GM23338 (cell line): ENCODE results near the gene RANGAP1. TPM values are rescaled to one million over a fixed set of nuclear protein-coding genes. Genes with fewer than 3 reads are reported as not detected.
A peak's percentile ranks its signal among the peaks of the same experiment; 100 is the strongest.

Experiments used
- CREB1 ChIP-seq: fragments of 250-450 bp; sonication (Bioruptor Pico); IDR thresholded peaks from 2 replicates; pipeline ENCODE4 v1.5.0; 2020; ENCODE audit warnings: low read depth, mild to moderate bottlenecking, moderate library complexity
- EZH2 ChIP-seq: fragments of 200-600 bp; sonication (generic); IDR thresholded peaks from one replicate; pipeline ENCODE4 v1.8.0; 2017; ENCODE audit warnings: antibody characterized with exemption, mild to moderate bottlenecking, low read depth; ENCODE audit not compliant: unreplicated experiment
- EZH2phosphoT487 ChIP-seq: fragments of 200-600 bp; sonication (generic); IDR thresholded peaks from one replicate; pipeline ENCODE4 v1.8.1; 2018; ENCODE audit warnings: antibody characterized with exemption; ENCODE audit not compliant: unreplicated experiment
- NANOG ChIP-seq: IDR thresholded peaks from 2 replicates; pipeline ENCODE4 v1.6.1; 2016; ENCODE audit warnings: antibody characterized with exemption, borderline replicate concordance
- POLR2AphosphoS5 ChIP-seq: IDR thresholded peaks from 2 replicates; pipeline ENCODE4 v1.6.1; 2016; ENCODE audit warnings: antibody characterized with exemption, low read depth
- STAT1 ChIP-seq: IDR thresholded peaks from one replicate; pipeline ENCODE4 v1.6.1; 2016; ENCODE audit warnings: antibody characterized with exemption; ENCODE audit not compliant: unreplicated experiment
- ZNF114 ChIP-seq: fragments of 250-450 bp; sonication (Bioruptor Pico); IDR thresholded peaks from 2 replicates; pipeline ENCODE4 v1.5.0; 2020; ENCODE audit warnings: mild to moderate bottlenecking, moderate library complexity
- ZNF331 ChIP-seq: fragments of 250-450 bp; sonication (Bioruptor Pico); IDR thresholded peaks from 2 replicates; pipeline ENCODE4 v1.5.0; 2020; ENCODE audit warnings: low read depth, mild to moderate bottlenecking, moderate library complexity
- polyA plus RNA-seq: library from polyadenylated mRNA; unstranded; fragments of >200 nt; fragmentation: Nextera tagmentation; extraction: Ambion mirVana; gene quantifications from 2 replicates; pipeline ENCODE4 v1.2.1, GENCODE V29; 2016
- total RNA-seq: library from RNA; depleted of rRNA; stranded (reverse); fragments of >200 nt; shearing (Covaris generic); gene quantifications from 2 replicates; pipeline ENCODE4 v1.2.3, GENCODE V29; 2014
- TF ChIP-seq, protein P1 (sequence below): fragments of 250-450 bp; sonication (Bioruptor Pico); IDR thresholded peaks from 2 replicates; pipeline ENCODE4 v1.5.0; 2020; ENCODE audit warnings: mild to moderate bottlenecking, moderate library complexity
- TF ChIP-seq, protein P2 (sequence below): IDR thresholded peaks from one replicate; pipeline ENCODE4 v1.6.1; 2018; ENCODE audit warnings: antibody characterized with exemption; ENCODE audit not compliant: unreplicated experiment

The RANGAP1 gene
- total and polyA plus RNA-seq, 2 experiments from 2014 or later: 54.7 to 141 TPM

DNA sequence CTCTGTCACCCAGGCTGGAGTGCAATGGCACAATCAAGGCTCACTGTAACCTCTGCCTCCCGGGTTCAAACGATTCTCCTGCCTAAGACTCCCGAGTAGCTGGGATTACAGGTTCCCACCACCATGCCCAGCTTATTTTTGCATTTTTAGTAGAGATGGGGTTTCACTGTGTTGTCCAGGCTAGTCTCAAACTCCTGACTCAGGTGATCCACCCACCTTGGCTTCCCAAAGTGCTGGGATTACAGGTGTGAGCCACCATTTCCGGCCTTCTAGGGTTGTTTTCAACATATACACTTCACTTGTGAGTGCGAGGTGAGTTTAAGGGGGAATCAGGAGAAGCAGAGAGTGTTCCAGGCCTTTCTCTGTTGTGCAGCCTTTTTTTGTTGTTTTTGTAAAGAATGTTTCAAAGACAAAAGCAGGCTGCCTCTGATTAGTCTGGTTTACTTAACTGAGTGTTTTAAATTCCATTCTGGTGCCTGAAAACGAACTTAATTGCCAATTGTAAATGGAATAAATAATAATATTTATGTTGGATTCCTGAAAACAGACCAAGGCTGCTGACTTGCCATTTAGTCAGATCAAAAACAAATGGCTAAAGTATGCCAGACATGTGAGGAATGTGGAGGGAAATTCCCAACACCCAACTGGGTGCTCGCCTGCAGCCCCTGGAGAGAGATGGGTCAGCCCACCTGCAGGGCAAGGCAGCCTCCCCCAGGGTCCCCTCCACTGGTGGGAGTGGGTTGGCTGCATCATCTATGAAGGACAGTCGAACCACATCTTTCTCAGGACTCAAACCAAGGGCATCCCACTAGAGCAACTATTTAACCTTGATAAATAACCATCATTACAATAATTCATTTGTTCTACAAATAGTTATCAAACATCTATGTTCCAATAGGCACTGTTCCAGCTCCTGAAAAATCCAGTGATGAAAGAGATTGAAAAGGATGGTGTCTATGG is 4.6 kb upstream of the RANGAP1 start (continued):
- TF ChIP-seq, protein P1, sequence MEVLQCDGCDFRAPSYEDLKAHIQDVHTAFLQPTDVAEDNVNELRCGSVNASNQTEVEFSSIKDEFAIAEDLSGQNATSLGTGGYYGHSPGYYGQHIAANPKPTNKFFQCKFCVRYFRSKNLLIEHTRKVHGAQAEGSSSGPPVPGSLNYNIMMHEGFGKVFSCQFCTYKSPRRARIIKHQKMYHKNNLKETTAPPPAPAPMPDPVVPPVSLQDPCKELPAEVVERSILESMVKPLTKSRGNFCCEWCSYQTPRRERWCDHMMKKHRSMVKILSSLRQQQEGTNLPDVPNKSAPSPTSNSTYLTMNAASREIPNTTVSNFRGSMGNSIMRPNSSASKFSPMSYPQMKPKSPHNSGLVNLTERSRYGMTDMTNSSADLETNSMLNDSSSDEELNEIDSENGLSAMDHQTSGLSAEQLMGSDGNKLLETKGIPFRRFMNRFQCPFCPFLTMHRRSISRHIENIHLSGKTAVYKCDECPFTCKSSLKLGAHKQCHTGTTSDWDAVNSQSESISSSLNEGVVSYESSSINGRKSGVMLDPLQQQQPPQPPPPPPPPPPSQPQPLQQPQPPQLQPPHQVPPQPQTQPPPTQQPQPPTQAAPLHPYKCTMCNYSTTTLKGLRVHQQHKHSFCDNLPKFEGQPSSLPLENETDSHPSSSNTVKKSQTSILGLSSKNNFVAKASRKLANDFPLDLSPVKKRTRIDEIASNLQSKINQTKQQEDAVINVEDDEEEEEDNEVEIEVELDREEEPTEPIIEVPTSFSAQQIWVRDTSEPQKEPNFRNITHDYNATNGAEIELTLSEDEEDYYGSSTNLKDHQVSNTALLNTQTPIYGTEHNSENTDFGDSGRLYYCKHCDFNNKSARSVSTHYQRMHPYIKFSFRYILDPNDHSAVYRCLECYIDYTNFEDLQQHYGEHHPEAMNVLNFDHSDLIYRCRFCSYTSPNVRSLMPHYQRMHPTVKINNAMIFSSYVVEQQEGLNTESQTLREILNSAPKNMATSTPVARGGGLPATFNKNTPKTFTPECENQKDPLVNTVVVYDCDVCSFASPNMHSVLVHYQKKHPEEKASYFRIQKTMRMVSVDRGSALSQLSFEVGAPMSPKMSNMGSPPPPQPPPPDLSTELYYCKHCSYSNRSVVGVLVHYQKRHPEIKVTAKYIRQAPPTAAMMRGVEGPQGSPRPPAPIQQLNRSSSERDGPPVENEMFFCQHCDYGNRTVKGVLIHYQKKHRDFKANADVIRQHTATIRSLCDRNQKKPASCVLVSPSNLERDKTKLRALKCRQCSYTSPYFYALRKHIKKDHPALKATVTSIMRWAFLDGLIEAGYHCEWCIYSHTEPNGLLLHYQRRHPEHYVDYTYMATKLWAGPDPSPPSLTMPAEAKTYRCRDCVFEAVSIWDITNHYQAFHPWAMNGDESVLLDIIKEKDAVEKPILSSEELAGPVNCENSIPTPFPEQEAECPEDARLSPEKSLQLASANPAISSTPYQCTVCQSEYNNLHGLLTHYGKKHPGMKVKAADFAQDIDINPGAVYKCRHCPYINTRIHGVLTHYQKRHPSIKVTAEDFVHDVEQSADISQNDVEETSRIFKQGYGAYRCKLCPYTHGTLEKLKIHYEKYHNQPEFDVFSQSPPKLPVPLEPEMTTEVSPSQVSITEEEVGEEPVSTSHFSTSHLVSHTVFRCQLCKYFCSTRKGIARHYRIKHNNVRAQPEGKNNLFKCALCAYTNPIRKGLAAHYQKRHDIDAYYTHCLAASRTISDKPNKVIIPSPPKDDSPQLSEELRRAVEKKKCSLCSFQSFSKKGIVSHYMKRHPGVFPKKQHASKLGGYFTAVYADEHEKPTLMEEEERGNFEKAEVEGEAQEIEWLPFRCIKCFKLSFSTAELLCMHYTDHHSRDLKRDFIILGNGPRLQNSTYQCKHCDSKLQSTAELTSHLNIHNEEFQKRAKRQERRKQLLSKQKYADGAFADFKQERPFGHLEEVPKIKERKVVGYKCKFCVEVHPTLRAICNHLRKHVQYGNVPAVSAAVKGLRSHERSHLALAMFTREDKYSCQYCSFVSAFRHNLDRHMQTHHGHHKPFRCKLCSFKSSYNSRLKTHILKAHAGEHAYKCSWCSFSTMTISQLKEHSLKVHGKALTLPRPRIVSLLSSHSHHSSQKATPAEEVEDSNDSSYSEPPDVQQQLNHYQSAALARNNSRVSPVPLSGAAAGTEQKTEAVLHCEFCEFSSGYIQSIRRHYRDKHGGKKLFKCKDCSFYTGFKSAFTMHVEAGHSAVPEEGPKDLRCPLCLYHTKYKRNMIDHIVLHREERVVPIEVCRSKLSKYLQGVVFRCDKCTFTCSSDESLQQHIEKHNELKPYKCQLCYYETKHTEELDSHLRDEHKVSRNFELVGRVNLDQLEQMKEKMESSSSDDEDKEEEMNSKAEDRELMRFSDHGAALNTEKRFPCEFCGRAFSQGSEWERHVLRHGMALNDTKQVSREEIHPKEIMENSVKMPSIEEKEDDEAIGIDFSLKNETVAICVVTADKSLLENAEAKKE (CRISPR knock-in tag): no peak
- TF ChIP-seq NANOG (peak; percentile 37; the same call in 1 of the 2 replicates), ZNF331 (CRISPR knock-in tag) (no peak), ZNF114 (CRISPR knock-in tag) (no peak), EZH2phosphoT487 (no peak), POLR2AphosphoS5 (no peak), STAT1 (no peak), EZH2 (no peak), CREB1 (0 out of 2 replicates have a peak, but pooled peaks have one; percentile 8)
- TF ChIP-seq, protein P2, sequence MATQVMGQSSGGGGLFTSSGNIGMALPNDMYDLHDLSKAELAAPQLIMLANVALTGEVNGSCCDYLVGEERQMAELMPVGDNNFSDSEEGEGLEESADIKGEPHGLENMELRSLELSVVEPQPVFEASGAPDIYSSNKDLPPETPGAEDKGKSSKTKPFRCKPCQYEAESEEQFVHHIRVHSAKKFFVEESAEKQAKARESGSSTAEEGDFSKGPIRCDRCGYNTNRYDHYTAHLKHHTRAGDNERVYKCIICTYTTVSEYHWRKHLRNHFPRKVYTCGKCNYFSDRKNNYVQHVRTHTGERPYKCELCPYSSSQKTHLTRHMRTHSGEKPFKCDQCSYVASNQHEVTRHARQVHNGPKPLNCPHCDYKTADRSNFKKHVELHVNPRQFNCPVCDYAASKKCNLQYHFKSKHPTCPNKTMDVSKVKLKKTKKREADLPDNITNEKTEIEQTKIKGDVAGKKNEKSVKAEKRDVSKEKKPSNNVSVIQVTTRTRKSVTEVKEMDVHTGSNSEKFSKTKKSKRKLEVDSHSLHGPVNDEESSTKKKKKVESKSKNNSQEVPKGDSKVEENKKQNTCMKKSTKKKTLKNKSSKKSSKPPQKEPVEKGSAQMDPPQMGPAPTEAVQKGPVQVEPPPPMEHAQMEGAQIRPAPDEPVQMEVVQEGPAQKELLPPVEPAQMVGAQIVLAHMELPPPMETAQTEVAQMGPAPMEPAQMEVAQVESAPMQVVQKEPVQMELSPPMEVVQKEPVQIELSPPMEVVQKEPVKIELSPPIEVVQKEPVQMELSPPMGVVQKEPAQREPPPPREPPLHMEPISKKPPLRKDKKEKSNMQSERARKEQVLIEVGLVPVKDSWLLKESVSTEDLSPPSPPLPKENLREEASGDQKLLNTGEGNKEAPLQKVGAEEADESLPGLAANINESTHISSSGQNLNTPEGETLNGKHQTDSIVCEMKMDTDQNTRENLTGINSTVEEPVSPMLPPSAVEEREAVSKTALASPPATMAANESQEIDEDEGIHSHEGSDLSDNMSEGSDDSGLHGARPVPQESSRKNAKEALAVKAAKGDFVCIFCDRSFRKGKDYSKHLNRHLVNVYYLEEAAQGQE: no peak
